Epidermal melanocyte (primary cell): ENCODE results near the gene PRDX2.

ENCODE experiments used
- DNase-seq: peaks from one replicate; pipeline ENCODE4 v3.0.0; 2011; ENCODE audit warnings: low spot score; ENCODE audit not compliant: insufficient read length

The PRDX2 gene

DNA sequence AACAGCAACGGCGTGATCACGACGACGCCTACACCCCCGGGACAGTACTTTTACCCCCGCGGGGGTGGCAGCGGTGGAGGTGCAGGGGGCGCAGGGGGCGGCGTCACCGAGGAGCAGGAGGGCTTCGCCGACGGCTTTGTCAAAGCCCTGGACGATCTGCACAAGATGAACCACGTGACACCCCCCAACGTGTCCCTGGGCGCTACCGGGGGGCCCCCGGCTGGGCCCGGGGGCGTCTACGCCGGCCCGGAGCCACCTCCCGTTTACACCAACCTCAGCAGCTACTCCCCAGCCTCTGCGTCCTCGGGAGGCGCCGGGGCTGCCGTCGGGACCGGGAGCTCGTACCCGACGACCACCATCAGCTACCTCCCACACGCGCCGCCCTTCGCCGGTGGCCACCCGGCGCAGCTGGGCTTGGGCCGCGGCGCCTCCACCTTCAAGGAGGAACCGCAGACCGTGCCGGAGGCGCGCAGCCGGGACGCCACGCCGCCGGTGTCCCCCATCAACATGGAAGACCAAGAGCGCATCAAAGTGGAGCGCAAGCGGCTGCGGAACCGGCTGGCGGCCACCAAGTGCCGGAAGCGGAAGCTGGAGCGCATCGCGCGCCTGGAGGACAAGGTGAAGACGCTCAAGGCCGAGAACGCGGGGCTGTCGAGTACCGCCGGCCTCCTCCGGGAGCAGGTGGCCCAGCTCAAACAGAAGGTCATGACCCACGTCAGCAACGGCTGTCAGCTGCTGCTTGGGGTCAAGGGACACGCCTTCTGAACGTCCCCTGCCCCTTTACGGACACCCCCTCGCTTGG, 9.3 kb downstream of the PRDX2 start:
- no peak for DNase-seq

DNA sequence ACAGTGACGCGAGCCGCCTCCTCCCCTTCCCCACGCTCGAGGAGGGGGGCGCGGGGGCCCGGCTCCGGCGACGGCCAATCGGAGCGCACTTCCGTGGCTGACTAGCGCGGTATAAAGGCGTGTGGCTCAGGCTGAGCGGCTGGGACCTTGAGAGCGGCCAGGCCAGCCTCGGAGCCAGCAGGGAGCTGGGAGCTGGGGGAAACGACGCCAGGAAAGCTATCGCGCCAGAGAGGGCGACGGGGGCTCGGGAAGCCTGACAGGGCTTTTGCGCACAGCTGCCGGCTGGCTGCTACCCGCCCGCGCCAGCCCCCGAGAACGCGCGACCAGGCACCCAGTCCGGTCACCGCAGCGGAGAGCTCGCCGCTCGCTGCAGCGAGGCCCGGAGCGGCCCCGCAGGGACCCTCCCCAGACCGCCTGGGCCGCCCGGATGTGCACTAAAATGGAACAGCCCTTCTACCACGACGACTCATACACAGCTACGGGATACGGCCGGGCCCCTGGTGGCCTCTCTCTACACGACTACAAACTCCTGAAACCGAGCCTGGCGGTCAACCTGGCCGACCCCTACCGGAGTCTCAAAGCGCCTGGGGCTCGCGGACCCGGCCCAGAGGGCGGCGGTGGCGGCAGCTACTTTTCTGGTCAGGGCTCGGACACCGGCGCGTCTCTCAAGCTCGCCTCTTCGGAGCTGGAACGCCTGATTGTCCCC, 10.1 kb downstream of the PRDX2 start, which contains the start of gene JUNB:
Gene JUNB (plus strand): TSS at position 142 of the 706 bp plus-strand sequence. CDS start 286 bp downstream, at position 428.
- peak; percentile 97 for DNase-seq

DNA sequence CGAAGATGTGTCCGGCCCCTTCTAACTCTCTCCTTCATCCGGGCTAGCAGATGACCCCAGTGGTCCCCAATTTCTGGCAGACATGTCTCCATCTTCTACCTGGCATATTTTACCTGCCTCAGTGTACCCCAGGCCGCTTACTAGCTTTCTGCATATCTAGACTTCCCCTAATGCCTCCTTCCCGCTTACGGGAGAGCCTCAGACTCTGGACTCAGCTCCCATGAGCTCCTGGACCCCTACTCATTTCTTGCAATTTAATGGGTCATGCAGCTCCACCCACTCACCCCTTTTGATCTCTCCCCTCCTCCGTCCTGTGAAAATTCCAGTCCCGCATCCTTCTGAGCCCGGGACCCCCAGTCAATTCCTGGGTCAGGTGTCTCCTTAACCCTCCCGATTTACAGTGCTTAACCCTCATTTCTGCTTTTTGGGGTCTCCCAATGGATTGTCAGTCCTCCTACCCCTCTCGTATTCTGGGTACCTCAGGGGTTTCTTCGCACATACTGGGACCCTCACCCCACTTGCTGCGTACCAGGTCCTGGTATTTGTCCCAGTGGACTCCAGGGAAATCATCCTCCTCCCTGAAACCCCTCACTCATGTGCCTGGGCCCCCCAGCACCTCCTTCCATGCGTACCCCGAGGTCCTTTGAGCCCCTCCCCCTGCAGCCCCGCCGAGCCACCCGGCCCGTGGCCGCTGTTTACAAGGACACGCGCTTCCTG, 10.8 kb downstream of the PRDX2 start:
- DNase-seq: no peak

DNA sequence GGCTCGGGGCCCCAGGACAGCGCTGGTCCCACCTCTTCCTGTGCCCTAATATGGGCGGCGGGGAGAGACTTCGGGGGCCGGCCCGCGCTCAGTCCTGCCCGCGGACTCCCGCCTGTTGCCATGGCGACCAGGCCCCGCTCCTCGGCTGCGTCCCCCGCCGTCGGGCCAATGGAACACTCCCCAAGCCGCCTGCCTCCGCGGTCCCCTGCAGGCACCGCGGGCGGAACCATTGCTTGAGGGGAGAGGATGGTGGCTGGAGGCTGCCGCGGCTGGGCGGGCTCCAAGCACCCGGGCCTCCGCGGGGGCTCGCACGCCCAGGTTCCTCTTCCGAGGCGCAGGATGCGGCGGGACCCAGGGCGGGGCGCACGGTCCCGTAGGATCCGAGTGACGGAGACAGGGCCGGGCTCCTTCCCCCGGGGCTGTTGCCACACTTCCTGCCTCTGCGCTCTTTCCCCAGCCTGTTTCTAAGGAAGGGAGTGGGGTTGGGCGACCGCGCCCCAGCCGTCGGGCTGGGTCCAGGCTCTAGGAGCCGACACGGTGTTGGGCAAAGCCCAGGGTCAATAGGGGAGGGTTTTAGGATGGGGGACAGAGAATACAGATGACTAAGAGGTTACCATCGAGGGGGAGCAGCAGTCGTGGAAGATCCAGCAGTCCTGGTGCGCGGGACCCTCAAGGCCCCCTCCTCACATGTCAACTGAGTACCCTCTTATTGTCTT, 11.5 kb downstream of the PRDX2 start:
- DNase-seq: peak; percentile 98

DNA sequence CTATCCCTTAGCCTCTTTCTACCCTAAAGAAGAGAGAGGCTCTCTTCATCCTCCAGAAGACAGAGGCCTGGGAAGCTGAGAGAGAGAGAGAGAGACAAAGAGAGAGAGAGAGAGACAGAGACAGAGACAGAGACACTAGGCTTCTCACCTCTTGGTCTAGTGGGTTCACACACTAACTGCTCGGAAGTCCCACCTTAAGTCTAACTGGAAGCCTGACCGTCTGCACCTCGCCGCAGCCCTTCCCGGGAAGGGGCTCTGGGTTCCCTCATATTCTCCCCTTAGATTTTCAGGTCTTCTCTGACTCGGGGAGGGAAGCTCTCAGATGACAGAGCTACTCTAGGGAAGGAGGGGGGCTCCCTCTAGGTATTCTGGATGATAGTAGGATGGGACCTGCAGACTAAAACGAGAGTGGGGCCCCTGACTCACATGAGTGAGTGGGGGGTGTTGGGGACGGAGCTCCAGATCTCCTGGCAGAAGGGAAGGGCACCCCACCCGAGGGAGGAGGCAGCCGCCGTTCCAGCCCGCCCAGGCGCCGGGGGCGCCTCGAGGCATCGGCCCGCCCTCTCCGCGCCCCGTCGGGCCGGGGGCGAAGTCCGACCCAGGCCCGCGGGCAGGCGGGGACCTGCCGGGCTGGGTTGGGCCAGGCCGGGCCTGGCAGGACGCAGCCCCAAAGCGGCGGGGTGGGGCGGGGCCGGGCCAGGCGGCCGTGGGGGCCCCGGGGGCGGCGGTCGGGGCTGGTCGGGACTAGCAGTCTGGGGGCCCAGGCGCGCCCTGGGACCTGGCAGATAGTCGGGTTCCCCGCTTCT, 12.3 kb downstream of the PRDX2 start:
- DNase-seq: no peak

DNA sequence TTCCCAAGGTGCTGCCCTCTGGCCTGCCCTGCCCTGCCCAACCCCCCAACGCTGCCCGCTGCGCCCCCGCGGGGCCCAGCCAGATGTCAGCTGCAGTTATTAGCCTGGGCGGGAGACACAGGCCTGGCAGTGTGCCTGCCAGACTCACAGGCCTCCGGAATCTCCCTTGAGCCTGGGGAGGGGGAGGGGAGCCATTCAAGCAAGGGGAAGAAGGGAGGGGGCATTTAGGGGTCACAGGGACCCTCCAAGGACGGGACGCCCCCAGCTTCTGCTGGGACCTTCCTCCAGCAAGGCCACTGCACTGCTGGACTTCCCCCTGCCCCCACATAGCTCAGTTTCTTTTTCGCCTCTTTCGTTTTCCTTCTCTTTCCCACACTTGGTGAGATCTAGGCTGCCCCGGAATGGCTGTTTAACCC, 12.9 kb downstream of the PRDX2 start:
- no peak for DNase-seq

DNA sequence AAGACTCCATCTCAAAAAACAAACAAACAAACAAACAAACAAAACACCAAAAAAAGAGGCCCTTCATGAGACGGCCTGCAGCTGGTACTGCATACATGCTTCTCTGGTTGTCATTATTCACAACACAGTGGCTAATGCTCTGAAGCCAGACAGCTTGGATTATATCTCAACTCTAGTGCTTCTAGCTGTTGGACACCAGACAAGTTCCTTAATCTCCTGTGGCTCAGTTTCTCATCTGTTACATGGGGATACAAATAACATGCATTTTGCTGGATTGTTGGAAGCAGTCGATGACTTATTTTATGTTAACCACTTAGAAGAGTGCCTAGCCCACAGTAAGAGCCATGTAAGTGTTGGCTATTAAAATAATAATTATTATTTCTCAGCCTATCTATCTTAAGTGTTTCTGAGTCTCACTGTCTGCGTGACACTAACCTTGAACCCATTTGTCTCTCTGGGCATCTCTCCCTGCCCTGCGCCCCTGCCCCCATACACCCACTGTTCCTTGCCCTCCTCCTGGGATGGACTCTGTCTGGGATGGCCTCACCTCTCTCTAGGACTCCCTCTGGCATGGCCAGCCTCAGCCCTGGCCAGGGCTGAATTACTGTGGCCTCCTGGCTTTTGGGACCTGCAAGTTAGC, 13.4 kb downstream of the PRDX2 start:
- no peak for DNase-seq

DNA sequence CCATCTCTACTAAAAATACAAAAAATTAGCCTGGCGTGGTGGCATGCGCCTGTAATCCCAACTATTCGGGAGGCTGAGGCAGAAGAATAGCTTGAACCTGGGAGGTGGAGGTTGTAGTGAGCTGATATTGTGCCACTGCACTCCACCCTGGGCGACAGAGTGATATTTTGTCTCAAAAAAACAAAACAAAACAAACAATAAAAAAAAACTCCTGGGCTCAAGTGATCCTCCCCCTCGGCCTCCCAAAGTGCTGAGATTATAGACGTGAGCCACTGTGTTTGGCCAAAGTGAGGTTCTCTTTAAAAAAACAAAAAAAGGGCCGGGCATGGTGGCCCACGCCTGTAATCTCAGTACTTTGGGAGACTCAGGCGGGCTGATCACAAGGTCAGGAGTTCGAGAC, 14.1 kb downstream of the PRDX2 start:
- DNase-seq: no peak

DNA sequence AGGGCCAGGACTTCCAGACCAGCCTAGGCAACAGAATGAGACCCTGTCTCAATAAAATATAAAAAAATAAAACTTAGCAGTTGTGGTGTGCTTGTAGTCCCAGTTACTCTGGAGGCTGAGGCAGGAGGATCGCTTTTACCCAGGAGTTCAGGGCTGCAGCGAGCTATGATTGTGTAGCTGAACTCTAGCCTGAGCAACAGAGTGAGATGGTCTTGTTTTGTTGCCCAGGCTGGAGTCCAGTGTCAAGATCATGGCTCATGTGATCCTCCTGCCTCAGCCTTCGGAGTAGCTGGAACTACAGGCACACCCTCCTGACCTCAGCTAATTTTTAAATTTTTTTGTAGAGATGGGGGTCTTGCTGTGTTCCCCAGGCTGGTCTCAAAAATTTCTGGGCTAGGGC, 14.6 kb downstream of the PRDX2 start:
- no peak for DNase-seq

DNA sequence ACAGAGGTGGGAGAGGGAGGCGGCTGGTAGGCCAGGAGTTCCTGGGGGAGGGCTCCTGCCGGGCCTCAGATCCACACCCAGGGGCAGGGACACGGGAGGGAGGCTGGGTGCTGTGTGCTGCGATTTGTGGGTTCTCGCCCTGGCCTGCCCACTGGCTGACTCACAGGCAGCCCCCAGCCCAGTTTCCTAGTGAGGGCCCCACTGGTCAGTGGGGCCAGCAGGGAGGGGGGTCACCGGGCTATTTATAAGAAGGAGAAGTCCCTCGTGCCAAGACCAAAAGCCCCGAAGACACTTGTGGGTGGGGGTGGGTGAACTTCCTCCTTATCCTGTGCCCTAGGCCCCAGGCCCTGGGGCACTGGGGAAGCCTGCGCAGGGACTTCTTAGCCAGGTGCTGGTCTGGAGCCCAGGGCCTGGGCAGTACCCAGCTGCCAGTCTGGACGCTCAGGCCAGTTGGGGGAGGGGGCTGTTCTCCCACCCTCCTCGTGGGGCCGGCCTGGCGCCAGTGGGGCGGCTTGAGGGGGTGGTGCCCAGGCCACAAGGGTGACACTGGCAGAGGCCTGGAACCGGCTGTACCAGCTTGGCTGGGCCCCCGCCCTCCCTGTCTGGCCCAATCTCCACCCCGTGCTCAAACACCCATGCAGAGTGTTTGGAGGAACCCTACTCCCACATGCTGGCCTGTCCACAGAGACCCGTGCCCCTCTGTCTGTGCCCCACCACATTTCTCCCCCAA, 15.3 kb downstream of the PRDX2 start:
- no peak for DNase-seq

DNA sequence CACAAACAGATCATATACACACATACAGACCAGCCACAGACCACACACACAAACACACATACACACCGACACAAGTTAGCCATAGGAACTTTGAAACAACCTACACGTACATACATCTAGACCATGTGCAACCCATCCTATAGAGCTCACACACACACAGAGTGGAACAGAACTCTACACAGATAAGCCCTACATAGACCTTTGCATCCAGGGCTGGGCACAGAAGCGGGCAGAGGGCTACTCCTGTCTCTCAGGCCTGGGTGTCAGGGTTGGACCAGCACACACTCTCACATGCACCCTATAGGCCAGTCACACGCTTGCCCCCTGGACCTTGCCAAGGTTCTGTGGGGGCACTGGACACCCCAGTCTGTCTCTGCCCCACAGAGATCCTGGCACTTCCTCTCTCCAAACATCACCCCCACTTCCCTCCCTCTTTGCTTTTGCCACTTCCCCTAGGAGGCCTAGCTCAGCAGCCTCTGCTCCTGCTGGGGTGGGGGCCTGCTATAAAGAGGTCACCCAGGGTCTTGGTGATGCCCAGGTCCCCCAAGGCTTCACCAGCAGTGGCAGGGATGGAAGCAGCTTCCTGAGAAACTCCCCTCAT, 16.1 kb downstream of the PRDX2 start:
- DNase-seq: no peak

DNA sequence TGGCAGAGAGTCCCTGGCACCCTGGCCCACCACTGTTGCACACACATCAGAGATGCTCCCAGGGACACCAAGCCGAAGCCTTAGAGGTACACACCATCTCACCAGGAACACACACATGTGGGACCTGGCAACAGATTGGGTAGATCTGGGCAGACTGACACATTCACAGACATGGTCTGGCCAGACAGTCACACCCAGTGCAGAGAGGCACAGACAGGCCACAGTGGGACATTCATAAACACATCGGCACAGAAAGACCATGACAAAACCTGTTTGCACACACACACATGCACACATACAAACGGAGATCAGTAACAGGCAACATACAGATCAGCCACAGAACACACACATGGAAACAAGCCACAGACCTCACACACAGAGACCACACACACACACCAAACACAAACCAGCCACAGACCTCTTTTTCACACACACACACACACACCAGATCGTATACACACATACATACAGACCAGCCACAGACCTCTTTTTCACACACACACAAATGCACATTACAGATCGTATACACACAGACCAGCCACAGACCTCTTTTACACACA, 16.6 kb downstream of the PRDX2 start:
- no peak for DNase-seq

DNA sequence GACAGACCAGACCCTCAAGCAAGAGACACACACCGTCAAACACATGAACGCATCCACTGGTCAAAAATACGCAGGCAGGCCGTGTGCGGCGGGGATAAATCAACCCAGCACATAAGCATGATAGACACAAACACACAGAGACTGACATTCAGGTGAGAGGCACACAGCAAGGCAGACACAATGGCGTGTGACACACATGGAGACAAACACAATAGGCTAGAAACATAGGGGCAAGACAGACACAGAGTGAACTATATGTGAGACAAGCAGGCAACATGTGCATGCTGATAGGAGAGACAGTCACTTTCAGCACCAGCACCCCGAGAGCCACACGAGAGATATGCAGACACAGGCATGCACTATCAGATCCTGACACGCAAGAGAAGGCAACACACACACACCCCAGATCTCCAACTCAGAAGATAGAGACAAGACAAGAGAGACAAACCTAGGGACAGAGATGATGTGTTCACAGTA, 17.2 kb downstream of the PRDX2 start:
- no peak for DNase-seq

DNA sequence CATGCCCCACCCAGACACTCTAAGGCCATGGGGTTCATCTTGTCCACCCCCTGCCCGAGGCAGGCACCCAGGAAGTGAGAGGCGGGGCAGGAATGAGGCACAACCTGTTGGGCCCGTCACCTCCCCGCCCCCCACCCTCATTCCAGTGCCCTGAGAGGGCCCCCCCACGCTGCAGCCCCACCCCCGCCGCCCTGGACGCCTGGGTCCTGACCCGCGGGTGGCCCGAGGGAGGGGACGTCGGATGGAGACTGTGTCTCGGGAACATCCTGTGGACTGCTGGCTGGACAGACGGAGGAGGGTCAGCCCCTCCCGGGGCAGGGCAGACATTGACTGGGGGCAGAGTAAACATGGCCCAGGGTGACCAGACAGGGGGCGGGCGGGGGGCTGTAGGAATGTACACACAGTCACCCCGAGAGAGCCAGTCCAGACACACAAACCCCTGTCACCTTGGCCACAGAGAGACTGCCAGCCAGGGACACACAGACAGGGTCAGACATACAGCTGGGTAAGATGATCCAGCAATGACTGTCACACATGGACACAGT, 17.7 kb downstream of the PRDX2 start:
- no peak for DNase-seq

DNA sequence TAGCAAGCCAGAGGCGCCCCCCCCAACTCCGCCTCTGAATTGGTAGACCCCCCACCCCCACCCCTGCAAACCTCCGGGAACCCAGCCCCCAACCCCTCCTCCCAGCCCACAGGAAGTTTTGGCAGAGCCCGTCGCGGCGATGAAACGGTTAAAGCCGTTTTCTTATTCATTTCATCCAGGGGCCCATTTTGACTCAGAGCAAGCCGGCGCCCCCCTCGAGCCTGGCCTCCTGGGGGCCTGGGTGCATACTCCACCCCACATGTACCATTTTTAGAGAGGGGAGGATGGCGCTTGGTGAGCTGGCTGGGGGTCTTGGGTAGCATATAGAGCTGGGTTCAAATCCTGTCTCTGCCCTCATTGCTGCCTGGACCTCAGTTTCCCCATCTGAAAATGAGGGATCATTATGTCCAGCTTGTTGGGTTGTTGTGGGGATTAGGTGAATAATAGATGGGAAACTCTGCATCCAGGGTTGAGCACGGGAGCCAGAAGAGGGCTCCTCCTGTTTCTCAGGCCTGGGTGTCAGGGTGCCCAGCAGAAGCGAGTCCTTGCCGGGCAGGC, 18.2 kb downstream of the PRDX2 start:
- DNase-seq: no peak

DNA sequence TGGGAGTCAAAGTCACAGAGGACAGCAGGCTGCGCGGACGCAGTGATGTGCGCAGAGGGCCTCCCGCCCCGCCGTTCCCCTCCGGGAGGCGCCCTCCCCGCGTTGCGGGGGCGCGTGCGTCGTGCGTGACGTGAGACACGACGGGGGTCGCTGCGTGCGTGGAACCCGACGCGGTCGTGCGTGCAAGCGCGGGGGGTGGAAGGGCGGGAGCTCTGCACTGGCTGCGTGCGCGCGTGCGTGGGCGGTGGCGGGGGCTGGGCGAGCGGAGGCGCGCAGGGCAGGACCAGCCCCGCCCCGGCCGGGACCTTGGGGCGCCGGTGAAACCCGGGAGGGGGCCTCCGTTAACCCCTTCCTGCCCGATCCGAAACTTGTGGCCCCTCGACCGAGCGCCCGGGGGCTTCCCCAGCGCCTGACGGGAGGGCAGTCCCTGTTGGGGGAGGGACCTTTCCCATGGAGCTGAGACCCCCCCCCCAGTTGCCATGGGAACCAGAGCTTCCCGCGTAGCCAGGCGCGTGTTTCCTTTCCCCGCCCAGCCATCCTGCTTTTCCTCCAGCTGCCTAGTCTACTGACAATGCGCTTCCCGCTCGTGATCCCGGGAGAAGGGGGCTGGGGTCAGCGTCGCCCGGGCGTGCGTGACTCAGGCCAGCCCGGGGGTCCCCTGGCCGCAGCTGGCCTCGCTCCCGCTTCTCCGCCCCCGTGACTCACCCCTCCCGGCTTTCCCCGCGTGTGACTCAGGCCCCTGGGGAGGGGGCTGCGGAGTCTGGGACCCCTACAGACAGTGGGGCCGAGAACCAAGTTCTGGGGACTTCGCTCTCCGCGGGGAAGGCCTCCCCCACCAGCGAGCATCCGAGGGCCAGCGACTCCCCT, 18.9 kb downstream of the PRDX2 start:
- DNase-seq: peak; percentile 83

DNA sequence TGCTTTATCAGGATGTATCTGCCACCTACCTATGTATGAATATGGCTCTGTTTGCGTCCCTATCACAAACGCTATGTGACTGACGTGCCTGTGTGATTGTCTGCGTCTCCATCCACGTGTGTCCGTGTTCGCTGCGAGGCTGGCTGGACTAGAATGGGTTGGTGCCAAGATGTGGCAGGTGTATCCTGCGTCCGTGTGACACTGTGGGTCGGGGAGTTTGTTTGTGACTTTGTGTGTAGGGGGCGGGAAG, 19.5 kb downstream of the PRDX2 start:
- no peak for DNase-seq
